Thyroid gland (tissue), 4 donors: Measurements from ENCODE around the gene CYP46A1. TPM values are rescaled to one million over a fixed set of nuclear protein-coding genes. Genes with fewer than 3 reads are reported as not detected.

Experiments
- DNase-seq, 2 donors: peaks; one replicate each; pipeline ENCODE4 v3.0.0-alpha.2; 2019
- H3K27ac ChIP-seq, 3 donors: fragments of 200-600 bp; sonication (generic); 1 replicate in 2 of 3; 2 replicates in 1 of 3; pipeline ENCODE4 v1.5.1; 2016 to 2019; ENCODE audit warnings: mild to moderate bottlenecking in 1 of 3, moderate library complexity in 1 of 3
- H3K27me3 ChIP-seq: fragments of 200-600 bp; sonication (generic); one replicate; pipeline ENCODE4 v1.5.1; 2019
- H3K36me3 ChIP-seq, 2 donors: fragments of 200-600 bp; sonication (generic); one replicate each; pipeline ENCODE4 v1.5.1; 2016 to 2019
- H3K4me1 ChIP-seq, 2 donors: fragments of 200-600 bp; sonication (generic); one replicate each; pipeline ENCODE4 v1.5.1; 2017 to 2019
- H3K4me3 ChIP-seq, 3 donors: fragments of 200-600 bp; sonication (generic); replicated peaks in 1 of 3; 1 replicate in 2 of 3; 2 replicates in 1 of 3; pipeline ENCODE4 v1.5.1; 2016; ENCODE audit warnings: mild to moderate bottlenecking in 1 of 3
- H3K9me3 ChIP-seq: fragments of 200-600 bp; sonication (generic); one replicate; pipeline ENCODE4 v1.5.1; 2017
- CTCF ChIP-seq, 6 experiments: fragments of 200-600 bp in 3 of 6; fragments of 450-650 bp in 3 of 6; sonication (generic) in 3 of 6; IDR thresholded peaks; one replicate each; pipeline ENCODE4 v1.5.1; 2016 to 2019; ENCODE audit warnings: antibody characterized with exemption in 6 of 6, mild to moderate bottlenecking in 2 of 6, inconsistent platforms in 1 of 6, moderate library complexity in 1 of 6
- POLR2A ChIP-seq, 2 donors: fragments of 450-650 bp; IDR thresholded peaks; one replicate each; pipeline ENCODE4 v1.6.1; 2017; ENCODE audit warnings: antibody characterized with exemption in 2 of 2, mild to moderate bottlenecking in 2 of 2, moderate library complexity in 1 of 2
- WGBS, 2 donors: methylation state at CpG; one replicate each; pipeline ENCODE4 v1.1.5; 2017; 5-methylcytosine and 5-hydroxymethylcytosine counted together
- intact Hi-C: fragments of 100-400 bp; cut with DNase I; formaldehyde crosslinking; loops from one replicate; pipeline ENCODE4 v1.15.1; 2023
- total RNA-seq, 4 donors: library from RNA; depleted of rRNA; stranded (reverse); fragments of >200 nt; gene quantifications; one replicate each; pipeline ENCODE4 v1.2.3, GENCODE V29; 2016

Gene CYP46A1
- total RNA-seq, 4 donors from 2014 or later, result 0.54 to 5.2 (median 1.5) TPM

GRCh38 chr14:99736603-99737371 lies 52.7 kb downstream of the CYP46A1 start:
- no peaks in the 10 kb centered on the region for H3K9me3 ChIP-seq
- DNase-seq, result peak; percentile 12 to 60
- H3K4me1 ChIP-seq, result peaks cover 14 to 39% of the 10 kb centered on the region in 2 donors
- intact Hi-C loops, result no loop called here
- H3K27ac ChIP-seq, result no peak overlapping the region
- no peaks in the 10 kb centered on the region for H3K27me3 ChIP-seq
- peak overlapping the region in 1 of 3 donors; percentile 16 for H3K4me3 ChIP-seq
- TF ChIP-seq CTCF (IDR thresholded peaks at IDR 0.05) (no peak), POLR2A (IDR thresholded peaks at IDR 0.05) (no peak)
- WGBS, 2 donors, result 24 to 35% methylated on average over 6 to 9 of the region's 10 CpGs
- no peaks in the 10 kb centered on the region for H3K36me3 ChIP-seq

- Histone ChIP-seq H3K4me3 (peak overlapping the region in 1 of 3 donors; percentile 16), H3K27ac (no peak overlapping the region), H3K4me1 (peaks cover 14 to 35% of the 10 kb centered on the region in 2 donors), H3K36me3 (no peaks in the 10 kb centered on the region), H3K9me3 (no peaks in the 10 kb centered on the region), H3K27me3 (no peaks in the 10 kb centered on the region)
- TF ChIP-seq CTCF (IDR thresholded peaks at IDR 0.05), result no peak
- no peak for TF ChIP-seq POLR2A (IDR thresholded peaks at IDR 0.05)
- 0 to 13% methylated on average over 1 to 16 of the region's 26 CpGs for WGBS, 2 donors
- intact Hi-C loops, result no loop called here
- peak; percentile 62 to 67 for DNase-seq
Observed at GRCh38 chr14:99737451-99737951, 53.4 kb downstream of the CYP46A1 start.

- TF ChIP-seq POLR2A (IDR thresholded peaks at IDR 0.05), result no peak
- TF ChIP-seq CTCF (IDR thresholded peaks at IDR 0.05), result no peak
- WGBS, 2 donors, result 77 to 100% methylated on average over 1 to 11 of the region's 21 CpGs
- Histone ChIP-seq H3K27ac (no peak overlapping the region), H3K9me3 (no peaks in the 10 kb centered on the region), H3K27me3 (no peaks in the 10 kb centered on the region), H3K4me1 (peaks cover 14 to 29% of the 10 kb centered on the region in 2 donors), H3K4me3 (peak overlapping the region in 1 of 3 donors; percentile 16), H3K36me3 (no peaks in the 10 kb centered on the region)
- no peak for DNase-seq
- intact Hi-C loops, result no loop called here
Observed at GRCh38 chr14:99737956-99738667, 54.0 kb downstream of the CYP46A1 start.

GRCh38 chr14:99740411-99740810 lies 56.3 kb downstream of the CYP46A1 start:
- WGBS, 2 donors, result 58 to 77% methylated on average over 10 of the region's 10 CpGs
- no peak for DNase-seq
- TF ChIP-seq POLR2A (IDR thresholded peaks at IDR 0.05) (no peak), CTCF (IDR thresholded peaks at IDR 0.05) (no peak)
- no peaks in the 10 kb centered on the region for H3K9me3 ChIP-seq
- intact Hi-C loops, result no loop called here
- H3K27me3 ChIP-seq, result no peaks in the 10 kb centered on the region
- peaks cover 14 to 21% of the 10 kb centered on the region in 2 donors for H3K4me1 ChIP-seq
- H3K27ac ChIP-seq, result no peak overlapping the region
- H3K36me3 ChIP-seq, result no peaks in the 10 kb centered on the region
- H3K4me3 ChIP-seq, result no peak overlapping the region
